ENCODE results near the gene ABCA12.

Gene ABCA12

GRCh38 chr2:215136669-215137328 is 1.6 kb downstream of the ABCA12 start:
- no peak for DNase-seq (ENCODE audit: low spot score)

- DNase-seq (ENCODE audit: low spot score) = no peak
Measured at GRCh38 chr2:215120401-215120800, 18.0 kb downstream of the ABCA12 start.

- no peak for DNase-seq (ENCODE audit: low spot score)
Measured at GRCh38 chr2:215119847-215120246, 18.6 kb downstream of the ABCA12 start.

DNA sequence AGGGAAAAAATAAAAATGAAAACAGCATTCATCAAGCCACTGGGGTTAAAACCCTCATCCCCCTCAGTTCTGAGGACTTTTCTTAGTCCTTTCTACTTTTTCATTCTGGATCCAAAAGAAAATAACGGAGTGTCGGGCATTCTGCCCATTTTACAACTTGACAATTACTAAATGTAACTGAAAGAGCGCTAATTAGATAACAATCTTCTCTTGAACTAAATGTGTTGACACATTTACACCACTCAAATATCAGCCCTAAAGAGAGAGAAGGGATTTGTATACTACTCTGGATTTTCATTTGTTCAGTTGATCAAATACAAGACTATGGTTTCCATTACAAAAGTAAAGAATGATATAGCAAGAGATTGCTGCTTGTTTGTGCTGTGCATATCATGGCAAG is 27.5 kb downstream of the ABCA12 start:
- DNase-seq (ENCODE audit: low spot score) = no peak

DNA sequence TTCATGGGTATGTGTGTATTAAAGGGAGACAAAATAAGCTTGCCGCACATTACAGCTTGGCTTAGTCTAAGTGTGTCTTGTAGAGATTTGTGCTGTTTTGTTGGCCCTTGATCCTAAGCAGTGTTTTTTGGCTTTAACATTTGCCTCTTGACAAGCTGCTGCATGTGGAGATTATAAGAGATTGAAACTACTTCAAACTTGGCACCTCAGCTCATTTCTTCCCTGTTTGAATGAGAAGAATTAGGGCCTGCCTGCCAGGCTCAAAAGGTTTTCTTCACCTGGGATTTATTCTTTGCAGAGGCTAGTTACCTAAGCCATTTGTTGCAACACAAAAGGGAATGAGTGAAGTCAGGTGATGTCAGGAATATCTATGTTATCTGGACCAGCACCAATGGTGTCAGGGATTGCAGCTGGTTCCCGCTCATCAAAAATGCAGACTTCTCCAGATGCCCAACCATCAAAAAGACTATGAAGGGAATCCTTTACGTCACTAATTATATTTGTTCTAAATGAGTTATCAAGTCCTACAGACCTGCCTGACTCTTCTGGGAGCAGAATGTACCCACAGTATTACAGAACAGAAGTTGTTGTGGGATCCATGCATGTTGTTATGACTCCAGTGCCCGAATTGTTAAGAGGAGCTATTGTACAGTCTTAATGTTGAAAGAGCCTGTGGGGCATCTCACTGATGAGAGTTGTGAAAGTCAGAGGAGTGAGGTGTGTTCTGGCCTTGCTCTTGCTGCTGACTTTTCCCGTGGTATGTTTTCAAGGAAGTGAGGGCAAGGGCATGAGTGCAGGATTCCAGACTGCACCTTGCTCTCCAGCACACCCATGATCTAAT is 31.0 kb downstream of the ABCA12 start:
- no peak for DNase-seq (ENCODE audit: low spot score)

DNA sequence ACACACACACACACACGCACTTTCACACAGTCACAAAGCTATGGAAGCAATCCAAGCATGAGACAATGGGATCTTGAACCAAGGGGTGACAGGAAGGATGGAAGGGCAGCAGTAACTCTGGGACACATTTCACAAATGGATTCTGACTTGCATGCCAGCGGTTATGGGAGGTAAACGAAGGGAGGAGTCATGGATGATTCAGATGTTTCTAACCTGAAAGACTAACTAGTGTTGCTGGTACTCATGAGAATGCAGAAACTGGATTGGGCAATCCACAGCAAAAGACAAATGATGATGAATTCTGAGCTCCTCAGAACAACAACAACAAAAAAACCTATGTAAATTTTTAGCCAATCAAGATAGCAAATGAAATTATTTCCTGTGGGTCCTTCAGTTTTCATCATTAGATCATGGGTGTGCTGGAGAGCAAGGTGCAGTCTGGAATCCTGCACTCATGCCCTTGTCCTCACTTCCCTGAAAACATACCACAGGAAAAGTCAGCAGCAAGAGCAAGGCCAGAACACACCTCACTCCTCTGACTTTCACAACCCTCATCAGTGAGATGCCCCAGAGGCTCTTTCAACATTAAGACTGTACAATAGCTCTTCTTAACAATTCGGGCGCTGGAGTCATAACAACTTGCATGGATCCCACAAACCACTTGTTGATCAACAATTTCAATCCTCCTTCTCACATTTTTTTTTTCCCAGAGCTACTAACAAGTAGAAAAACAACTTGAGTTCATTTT is 32.6 kb downstream of the ABCA12 start:
- no peak for DNase-seq (ENCODE audit: low spot score)

GRCh38 chr2:215104226-215104625 is 34.2 kb downstream of the ABCA12 start:
- DNase-seq (ENCODE audit: low spot score) = no peak

GRCh38 chr2:215098875-215099274 is 39.6 kb downstream of the ABCA12 start:
- no peak for DNase-seq (ENCODE audit: low spot score)

GRCh38 chr2:215084080-215084479 is 54.3 kb downstream of the ABCA12 start:
- DNase-seq (ENCODE audit: low spot score) = no peak

DNA sequence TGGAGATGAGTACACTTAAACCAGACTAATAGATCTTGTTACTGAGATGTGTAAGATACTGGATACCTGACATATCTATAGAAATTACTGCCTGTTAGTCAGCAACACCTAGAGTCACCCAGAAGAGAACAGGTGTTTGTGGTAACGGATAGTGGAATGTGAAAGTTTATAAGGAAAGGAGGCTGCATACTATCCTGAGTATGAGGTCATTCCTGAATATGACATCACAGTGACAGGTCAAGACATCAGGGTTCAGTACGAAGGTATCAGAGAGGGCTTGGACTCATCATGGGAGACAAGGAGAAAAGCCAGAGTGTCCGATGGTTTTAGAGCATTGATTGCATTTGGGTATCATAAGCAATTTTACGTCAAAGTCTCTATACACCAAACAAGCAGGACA is 55.3 kb downstream of the ABCA12 start:
- DNase-seq (ENCODE audit: low spot score) = no peak

GRCh38 chr2:215082446-215082845 is 56.0 kb downstream of the ABCA12 start:
- DNase-seq (ENCODE audit: low spot score) = no peak

- DNase-seq (ENCODE audit: low spot score) = no peak
Measured at GRCh38 chr2:215080545-215080944, 57.9 kb downstream of the ABCA12 start.

GRCh38 chr2:215071676-215072075 is 66.8 kb downstream of the ABCA12 start:
- no peak for DNase-seq (ENCODE audit: low spot score)

DNA sequence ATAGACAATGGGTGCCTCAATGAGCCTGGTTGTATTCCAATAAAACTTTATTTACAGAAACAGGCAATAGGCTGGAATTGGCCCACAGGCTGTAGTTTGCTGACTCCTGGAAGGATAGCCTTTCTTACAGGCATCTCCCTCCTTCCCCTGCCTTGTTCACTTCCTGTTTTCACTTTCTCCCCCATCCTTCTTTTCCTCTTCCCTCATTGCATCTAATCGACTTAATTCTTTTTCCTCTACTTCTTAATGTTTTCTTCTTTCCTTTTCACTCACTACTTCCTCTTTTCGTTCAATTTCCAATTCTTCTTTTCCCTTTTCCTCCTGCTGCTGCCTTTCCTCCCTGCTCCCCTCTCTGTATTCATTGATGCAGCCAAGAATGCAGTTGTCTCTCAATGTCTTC is 70.0 kb downstream of the ABCA12 start:
- DNase-seq (ENCODE audit: low spot score) = no peak

DNA sequence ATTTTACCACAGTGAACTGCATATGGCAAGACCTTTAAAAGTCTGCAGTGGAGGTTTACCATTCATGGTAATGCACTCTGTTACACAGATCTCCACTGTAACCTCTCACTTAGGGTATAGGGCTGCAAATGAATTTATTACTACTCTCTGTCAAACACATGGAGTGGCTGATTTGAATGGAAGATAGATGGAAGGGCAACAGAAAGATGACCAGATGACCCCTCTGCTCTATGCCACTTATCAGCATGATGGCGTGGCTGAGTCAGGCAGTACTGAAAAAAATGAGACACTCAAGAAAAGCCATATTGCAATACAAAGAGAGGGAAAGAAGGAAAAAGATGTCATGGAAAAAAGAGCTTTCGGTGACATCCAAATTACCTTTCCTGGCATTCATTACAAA is 72.3 kb downstream of the ABCA12 start:
- no peak for DNase-seq (ENCODE audit: low spot score)

DNA sequence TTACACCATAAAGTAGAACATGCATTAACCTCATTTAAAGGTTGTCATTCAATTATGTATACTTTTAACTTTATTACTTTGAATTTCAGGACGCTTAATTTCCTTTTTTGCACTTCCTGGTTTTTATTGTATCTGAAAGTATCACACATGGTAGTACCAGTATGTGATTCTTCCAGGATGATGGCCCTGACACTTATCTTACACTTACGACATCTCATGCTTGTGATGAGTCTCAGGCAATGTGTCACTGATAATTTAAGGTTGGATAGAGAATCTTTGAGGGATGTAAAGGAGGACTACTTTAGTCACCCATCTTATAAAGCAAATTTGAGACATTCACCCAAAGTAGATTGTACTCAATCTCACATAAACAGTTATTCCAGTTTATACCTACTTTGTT is 74.9 kb downstream of the ABCA12 start:
- DNase-seq (ENCODE audit: low spot score) = no peak

DNA sequence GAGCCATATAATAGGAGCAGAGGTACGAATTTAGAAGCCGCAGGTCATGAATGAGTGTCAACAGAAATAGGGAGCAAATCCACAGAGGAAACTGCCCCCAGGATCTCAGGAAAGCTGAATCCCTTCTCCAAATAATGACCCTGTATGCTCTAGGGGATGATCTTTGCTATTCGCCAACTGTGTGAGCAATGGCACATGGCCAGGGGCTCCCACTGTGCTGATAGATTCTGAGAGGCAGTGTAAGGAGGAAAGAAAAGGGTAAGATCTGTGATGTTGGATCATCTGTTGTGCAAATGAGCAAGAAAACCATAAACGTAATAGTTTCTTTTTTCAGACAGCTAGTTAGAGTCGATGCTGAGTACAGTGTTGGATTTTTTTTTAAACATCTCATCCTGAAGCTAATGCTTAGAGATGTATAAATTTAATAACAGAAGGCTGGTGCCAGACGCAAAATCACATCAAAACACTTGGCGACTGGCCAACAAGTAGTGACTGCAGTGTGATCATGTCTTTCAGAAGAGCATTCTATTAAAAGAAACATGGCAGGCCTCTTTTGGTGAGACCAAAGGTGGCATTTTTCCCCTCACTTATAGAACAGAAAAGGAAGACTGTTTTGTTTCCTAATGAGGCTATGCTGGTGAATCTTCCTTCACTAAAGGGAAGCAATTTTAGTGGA is 77.4 kb downstream of the ABCA12 start:
- no peak for DNase-seq (ENCODE audit: low spot score)

- DNase-seq (ENCODE audit: low spot score) = no peak
Measured at GRCh38 chr2:215059724-215060123, 78.7 kb downstream of the ABCA12 start.

DNA sequence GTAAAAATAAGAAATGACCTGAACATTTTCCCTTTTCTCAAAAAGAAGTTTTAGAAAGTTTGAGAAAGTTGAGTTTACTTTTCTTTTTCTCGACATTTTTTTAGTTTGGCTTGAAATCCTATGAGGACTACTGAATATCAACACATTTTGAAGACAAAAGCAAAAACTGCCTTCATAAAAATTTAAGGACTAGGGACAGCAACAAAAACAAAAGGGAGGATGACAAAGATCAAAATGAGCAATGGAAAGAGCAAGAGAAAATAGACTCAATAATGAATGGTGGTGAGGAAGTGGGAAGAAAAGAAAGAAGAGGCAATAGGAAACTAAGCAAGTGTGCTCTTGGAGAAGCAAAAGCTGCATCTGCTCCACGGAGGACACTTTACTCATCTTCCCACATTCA is 82.5 kb downstream of the ABCA12 start:
- DNase-seq (ENCODE audit: low spot score) = no peak

GRCh38 chr2:215052810-215053209 is 85.6 kb downstream of the ABCA12 start:
- no peak for DNase-seq (ENCODE audit: low spot score)

- no peak for DNase-seq (ENCODE audit: low spot score)
Measured at GRCh38 chr2:215052404-215052803, 86.0 kb downstream of the ABCA12 start.

DNA sequence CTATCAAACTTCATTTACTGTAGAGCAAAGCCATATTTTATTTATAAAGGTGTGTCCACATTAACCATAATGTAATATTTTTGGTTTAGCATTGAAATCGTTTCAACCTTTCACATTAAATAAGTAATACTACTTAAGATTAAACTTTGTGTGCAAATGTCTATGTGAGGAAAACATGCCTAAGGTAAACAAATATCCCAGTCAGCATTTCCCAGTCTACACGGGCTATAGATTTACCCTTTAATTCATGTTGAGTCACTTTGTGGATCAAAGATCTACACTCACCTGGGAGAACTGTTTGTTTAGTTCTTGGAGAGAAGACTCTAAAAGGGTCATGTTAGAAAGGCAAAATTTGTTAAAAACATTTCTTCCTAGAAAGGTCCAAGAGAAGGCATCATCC is 89.1 kb downstream of the ABCA12 start:
- DNase-seq (ENCODE audit: low spot score) = no peak

Data from RKO (cell line).